Germinal center (tissue), 1 donor: ENCODE data around the gene PKP1.

ENCODE experiments used
- DNase-seq: peaks from one replicate; pipeline ENCODE4 v3.0.0; 2012; ENCODE audit warnings: mixed read lengths, low spot score

Gene PKP1

DNA sequence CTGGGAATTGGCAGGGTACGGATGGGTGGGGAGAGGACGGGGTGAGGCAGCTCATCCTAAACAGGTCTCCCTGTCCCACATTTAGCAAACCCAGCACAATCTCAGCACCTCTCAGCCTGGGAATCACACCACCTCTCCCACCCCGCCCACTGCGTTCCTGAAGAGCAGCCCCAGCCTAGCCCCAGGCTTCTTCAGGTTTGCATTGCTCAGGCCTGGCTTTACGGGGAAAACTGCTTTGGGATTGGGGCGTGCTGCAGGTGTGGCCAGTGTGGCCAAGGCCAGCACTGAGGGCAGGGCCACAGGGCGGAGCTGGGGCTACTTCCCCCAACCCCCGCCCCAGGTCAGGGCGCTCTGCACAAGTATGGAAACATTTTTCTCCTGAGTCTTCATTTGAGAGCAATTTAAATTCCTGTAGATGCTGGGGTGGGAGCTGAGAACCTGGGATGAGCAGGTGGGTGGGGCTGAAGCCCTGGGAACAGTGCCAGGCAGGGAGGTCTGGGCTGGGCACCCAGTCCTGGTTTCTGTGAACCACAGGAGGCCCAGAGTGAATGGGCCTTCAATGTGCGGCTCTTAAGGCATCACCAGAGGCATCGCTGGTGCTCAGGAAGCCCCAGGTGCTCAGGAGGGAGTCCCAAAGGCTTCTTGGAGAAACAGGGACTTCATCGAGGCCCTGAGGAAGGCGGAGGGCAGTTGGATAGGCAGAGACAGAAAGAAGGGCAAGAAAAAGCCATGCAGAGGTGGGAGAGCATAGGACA is 70.1 kb downstream of the PKP1 start:
- DNase-seq: no peak

DNA sequence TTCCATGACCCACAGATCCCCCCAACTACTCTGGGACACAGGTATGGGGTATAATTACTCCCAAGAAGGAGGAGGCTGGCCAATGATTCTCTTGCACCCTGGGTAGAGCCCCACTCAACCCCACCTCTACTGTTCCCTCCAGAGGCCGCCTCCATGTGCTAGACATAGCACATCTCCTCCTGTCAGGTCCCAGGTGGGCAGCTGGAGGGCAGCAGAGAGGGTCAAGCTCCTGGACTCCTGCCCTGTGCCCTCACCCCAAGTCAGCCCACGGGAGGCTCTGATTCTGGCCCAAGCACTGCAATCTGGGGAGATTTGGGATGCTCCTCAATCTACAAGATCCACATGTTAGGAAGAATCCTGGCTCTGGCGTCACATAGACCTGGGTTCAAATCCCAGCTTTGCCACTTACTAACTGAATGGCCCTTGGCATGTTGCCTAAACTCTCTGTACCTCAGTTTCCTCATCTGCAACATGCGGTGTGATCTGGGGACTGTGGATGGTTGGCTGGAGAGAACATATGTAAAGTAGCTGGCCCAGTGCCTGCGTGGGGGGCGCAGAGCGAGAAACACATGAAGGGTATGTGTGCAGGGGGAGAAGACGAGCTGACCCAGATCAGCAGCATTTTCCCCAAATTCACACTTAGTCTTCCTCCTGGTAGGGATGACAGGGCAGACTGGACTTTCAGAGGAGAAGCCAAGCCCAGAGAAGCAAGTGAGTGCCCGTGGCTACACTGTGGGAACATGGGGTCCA is 71.0 kb downstream of the PKP1 start:
- DNase-seq: no peak

DNA sequence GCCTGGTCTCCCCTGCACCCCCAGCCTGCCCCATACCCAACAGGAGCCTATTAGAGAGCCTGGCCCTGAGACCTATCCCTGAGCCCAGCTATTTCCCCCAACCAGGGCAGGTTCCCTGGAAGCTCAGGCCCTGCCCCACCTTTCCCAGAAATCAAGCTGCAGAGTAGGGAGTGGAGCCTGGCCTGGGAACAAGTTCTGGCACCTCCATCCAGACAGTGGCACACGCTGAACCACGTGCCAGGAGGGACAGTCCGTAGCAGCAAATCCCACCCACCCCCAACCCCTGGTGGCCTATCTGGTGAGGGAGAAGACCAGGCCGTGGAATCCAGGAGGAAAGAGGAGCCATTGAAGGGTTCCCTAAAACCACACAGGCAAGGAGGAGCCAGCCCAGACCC is 71.6 kb downstream of the PKP1 start:
- no peak for DNase-seq

DNA sequence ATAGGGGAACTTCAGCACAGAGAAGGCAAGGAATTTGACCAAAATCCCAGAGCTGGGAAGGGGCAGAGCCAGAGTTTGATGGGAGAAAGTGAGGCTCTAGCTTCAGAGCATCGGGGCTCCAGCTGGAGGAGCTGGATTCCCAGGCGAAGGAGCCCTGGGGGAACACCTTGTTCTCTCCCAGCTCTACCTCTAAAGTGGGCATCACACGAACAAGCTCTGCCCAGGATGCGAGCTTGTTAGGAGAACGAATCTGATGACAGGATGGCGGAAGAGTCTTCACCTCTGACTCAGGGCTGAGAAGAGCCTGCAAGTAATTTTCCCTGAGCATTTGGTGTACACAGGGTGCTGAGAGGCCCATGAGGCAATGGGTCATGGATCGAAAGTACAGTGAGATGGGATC is 72.2 kb downstream of the PKP1 start:
- DNase-seq: no peak

DNA sequence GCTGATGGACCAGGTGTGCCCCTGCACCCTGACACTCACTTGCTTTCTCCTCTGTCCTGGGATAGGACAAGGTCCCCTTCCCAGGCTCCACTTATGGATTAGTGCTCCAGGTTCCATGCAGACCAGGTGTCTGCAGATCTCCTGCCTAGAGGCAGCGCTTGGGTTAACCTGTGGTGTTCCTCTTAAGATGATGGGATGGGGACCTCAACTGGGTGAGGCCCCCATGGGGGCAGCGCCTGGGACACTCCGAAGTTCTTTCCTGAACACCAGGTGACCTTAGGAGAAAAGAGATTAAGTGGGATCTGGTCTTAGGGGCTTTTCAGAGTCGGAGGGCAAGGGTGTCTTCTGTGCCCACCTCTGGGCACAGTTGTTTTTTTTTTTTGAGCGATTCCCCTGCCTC is 72.9 kb downstream of the PKP1 start:
- no peak for DNase-seq

DNA sequence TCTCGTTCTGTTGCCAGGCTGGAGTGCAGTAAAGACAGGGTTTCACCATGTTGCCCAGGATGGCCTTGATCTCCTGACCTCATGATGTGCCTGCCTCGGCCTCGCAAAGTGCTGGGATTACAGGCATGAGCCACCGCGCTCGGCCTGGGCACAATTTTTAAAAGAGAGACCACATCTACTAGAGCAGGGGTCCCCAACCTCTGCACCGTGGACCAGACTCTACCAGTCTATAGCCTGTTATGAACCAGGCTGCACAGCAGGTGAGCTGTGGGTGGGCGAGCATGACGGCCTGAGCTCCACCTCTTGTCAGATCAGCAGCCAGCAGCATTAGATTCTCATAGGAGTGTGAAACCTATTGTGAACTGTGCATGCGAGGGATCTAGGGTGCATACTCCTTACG is 73.4 kb downstream of the PKP1 start:
- no peak for DNase-seq

DNA sequence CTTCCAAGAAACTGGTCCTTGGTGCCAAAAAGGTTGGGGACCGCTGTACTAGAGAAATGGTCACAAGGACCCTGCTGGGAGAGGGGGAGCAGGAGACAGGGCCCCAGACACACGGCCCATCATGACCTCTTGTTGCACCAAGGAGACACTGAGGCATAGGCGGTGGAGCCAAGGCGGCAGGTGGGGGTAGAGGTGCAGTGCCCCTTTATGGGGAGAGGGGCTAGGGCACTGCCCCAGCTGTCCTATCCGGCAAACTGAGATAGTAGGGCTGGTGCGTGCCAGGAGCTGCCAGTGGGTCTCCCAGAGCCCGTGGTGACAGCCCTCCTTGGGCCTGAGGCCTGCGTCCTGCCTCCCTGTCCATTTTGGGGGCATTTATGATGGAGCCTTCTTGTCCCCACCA is 73.9 kb downstream of the PKP1 start:
- DNase-seq: no peak

DNA sequence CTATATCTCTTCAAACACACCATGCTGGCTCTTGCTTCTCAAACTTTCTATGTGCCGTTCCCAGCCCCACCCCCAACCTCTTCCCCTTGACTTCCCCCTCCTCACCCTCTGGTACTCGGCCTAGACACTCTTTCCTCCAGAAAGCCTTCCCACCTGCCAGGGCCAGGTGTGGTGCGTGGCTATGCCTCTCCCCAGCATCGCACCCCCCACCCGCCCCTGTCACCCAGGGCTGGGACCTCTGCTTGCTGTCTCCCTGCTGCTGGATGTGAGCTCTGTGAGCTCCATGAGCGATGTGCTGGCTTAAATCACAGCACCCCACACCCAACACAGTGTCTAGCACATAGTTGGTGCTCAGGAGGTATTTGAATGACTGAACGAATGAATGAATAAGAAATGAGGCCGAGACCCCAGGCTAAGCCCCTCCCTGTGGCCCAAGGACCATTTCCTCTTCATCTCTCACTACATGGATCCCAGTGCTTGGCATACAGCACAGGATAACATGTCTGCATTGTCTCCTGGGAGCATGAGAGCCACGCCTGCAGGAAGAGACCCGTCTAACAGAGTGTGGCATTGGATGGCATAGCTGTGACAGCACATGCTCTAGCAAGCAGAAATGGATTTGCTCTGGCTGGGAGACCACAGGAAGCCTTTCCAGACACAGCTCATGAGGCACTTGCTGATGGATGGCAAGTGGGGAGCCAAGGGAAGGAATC is 74.5 kb downstream of the PKP1 start:
- no peak for DNase-seq

DNA sequence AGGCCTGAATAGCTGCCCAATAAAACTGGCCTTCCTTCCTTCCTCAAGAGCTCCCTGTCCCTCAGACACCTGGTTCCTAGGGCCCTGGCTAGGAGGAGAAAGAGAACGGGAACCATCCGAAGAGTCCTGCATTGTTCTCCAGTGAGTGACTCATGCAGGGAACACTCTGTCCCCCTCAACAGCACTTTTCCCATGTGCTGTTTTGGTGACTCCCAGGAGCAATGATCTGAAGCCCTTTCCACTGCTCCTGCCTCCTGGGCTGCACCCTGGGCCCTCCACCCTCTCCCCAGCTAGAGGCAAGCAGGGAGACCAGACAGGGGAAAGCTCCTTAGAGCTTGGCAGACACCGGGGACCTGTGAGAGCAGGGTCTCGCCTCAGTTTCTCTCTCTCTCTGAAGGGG is 75.3 kb downstream of the PKP1 start:
- DNase-seq: no peak

DNA sequence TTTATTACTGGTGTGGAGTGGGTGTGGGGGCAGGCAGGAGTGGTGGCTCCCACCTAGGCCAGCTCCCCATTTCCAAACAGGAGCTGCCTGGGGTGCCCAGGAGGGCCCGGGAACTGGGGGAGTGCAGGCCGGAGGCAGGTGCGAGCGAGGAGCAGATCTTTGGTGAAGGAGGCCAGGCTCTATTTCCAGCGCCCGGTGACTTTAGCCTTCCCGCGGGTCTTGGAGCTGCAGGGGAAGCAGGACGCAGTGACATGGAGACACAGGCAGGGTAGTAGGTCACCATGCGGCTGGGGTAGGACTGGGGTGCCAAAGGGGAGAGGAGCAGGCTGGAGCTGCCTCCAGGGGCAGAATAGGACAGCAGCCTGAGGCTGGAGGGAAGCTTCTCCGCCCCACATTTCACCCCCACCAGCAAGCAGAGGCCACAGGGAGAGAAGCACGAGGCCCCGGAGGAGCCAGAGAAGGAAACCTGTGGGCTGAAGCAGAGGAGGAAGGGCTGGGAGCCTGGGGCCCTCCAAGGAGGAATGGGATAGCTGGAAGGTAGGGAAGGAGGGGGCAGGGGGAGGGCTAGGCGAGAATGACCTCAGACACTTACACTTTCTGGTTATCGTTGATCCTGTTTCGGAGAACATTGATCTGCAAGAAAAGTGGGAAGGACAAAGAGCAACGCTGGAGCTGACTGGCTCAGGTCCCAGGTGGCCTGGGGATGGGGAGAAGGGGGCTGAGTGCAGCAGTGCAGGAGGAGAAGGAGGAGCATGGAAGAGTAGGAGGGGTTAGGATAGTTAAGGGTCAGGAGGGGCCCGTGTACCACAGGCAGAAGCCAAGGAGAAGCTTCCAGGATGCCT is 75.9 kb downstream of the PKP1 start:
- DNase-seq: no peak

DNA sequence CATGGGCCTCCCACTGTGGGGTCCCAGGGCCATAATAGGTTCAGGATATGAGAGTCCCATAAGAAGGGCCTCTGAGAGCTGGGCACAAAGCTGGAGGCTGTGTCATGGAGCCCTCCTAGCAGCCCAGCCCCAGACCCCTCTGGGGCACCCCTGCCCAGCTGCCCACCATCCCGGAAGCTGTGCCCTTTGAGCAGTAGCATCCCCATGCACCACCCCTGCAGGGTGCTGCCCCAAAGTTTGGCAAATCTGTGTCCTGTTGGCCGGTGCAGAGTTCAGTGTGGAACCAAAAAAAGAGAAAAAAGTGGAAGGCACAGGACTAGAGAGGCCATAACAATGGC is 76.5 kb downstream of the PKP1 start:
- no peak for DNase-seq

DNA sequence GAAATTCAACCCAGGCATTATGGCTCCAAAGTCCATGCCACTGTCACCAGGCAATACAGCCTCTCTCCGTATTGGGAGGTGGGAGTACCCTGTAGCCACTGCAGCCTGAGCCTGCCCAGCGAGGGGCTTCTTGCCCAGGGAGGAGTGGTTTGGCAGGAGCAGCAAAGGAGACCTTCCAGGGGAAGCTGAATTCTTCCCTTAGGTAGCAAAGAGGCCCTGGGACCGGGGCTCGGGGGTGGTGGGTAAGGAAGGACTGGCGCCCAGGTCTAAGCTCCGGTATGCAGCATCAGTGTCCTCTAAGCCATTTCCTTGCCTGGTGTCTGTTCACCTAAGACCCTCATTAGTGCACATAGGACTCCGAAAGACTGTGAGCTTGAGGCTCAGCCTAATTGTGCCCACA is 77.2 kb downstream of the PKP1 start:
- no peak for DNase-seq

DNA sequence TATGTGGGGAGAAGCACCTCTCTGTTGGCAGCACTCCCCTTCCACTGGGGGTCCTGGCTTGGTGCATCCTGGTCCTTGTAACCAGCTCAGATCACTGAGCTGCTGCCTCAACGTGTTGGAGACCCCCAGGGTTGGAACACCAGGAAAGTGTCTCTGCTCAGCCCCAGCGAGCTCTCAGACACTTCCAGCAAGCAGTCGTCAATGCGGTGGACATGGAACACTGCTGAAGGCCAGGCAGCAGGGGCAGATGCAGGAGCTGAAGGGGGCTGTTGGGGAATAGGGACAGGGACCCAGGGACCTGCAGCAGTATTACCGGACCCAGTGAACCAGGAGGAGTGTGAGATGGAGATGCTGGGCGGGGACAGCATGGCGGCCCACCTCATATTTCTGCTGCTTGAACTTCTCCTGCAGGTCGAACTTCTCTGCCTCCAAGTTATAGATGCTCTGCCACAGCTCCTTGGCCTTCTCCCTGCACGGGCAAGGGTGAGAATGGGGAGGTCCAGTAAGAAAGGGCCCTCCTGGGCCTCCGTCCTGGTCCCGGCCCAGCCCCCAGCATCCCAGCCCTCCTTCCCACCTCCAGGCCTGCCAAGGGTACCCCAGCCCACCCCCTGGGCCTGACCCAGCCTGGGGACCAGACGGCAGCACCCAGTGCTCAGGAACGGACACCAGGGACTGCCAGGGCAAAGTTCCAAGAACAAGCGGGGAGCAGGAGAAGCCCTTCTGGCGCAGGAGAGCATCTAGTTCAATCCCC is 77.8 kb downstream of the PKP1 start:
- DNase-seq: no peak

DNA sequence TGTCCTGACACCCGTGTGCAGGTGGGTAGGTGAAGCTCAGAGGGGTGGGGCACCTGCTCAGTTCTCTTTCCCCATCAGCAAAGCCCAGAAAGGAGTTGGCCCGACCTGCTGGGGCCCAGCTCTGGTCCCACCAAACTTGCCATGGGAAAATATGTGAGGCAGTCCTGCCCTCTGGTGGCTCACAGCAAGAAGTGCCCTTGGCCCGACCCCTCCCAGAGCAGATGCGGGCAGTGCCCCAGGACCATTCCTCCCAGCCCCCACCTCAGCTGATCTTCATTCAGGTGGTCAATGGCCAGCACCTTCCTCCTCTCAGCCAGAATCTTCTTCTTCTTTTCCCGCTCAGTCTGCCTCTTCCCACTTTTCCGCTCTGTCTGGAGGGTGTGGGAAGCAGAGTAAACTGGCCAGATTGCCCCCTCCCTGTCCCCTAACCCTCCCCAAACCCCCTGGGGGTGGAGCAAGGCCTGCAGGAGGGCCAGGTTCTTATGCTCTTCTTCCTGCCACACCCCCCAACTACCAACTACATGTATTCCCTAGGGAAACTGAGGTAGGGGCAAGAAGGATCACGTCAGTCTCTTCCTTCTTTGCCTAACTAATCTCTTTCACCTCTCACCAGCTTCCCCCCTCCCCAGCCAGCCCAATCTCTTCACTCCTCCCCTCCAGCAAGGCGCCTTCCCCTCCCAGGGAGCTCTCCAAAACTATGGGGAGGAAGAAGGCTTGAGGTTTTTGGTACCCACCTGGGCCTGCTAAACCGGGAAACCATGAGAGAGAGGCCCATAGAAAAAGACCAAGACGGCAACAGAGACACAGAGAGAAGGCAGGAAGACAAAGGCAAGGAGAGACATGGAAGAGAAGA is 78.6 kb downstream of the PKP1 start:
- DNase-seq: peak; percentile 75

DNA sequence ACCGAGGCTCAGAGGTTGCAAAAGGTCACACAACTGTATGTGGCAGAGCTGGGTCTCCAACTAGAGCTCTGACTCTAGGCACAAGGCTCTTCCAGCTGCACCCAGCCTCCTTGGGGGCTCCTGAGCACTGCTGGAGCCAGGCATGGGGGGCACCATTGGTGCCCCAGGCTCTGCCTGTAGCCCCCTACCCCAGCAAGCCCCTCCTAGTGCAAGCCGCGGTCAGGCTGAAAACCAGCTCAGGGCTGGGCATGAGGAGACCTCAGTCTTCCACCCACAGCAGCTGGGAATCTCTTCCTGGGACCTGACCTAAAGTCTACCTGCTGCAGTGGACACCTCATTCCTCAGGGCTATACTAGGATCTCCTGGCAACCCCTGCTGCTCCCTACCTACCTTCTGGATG is 79.6 kb downstream of the PKP1 start:
- no peak for DNase-seq

DNA sequence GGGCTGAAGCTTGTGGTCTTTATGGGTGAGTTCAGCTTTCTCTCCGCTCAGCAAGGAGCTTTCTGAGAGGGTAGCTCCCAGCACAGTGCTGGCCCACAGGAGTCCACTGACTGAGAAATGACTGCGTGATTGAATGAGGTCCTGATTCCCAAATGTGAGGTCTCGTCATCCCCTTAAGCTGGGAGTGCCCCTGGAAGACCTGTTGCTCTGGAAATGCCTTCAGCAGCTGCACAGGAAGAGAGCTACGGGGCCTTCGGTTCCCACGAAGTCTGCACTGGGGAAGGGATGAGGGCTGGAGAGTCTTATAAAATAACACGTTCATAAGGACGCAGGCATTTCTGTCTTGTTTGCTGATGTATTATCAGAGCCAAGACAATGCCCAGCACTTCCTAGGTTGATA is 80.2 kb downstream of the PKP1 start:
- no peak for DNase-seq

DNA sequence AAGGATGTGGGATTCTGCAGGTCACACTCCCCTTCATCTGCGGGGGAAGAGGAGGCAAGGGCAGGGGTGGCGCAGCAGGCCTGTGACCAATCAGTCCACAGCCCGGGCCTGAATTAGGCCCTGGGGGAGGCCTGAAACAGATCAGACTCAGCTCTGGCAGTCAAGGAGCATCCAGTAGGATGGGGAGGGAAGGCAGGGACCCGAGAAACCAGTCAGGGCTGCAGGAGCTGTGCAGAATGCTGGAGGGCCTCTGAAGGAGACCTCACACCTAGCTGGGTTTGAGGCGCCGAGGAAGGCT is 81.5 kb downstream of the PKP1 start:
- DNase-seq: no peak

DNA sequence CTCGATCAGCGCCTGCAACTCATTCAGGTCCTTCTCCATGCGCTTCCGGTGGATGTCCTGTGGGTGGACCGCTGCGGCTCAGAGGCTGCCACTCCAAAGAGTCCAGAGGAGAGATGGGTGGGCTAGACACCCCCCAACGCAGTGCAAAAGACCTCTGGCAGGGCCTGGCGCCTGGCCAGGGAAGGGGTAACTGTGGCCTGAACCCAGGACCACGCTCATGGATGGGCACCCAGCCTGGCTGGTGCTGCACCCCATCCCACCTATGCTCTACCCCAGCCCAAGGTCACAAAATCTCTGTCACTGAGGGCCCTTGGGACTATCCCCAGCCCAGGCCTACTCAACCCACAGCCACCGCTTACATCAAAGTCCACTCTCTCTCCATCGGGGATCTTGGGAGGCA is 81.9 kb downstream of the PKP1 start:
- no peak for DNase-seq

DNA sequence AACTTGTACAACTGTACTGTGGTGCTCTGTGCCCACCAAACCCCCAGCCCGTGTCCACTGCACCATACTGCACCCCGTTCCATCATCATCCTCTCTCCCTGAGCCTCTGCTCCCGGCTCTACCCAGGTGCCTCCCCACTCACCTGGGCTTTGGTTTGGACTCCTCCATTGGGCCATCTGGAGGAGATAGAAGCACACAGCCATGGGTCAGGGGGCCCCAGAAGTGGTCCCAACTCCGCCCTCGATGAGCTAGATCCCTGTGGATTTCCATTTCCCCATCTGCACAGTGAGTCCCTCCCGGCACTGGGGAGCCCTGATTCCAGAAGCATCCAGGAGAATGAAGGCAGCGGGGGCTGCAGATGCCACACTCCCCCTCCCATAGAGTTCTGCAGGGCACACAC is 83.4 kb downstream of the PKP1 start:
- DNase-seq: no peak

DNA sequence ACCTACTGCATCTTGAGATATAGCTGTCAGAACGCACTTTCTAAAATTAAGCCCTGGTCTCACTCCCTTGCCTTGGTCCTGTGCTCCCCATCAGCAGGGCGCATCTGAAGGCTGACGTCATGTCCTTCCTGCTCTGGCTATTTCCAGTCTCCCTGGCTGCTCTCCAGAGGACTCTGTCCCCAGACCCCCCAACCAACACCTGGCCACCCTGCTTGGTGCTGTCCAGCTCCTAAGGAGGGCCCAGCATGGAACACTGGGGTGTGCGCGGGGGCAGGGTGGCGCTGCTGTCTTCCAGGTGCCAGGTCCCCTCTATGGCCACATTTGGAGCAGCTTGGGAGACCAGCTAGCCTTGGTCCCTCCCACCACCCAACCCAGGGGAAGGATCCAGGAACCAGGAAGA is 85.9 kb downstream of the PKP1 start:
- no peak for DNase-seq

DNA sequence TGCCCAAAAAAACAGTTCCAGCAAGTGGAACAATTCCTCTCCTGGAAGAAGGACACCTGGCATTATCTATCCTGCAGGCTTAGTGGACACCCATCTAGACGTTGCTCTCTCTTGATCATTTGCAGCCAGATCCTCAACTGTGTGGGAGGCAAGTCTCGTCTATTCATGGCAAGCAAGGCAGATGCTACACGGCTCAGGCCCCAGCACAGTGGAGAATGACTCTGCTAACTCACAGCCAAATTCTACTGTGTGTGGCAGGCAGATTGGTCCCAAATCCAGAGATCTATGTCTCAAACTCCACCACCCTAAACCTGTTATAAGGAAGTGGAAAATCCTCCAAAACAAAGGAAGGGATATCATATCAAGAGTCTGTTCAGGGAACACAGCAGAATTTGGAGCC is 87.2 kb downstream of the PKP1 start:
- no peak for DNase-seq
